Neural progenitor cell (in vitro differentiated cells): ENCODE measurements around the gene CORIN. TPM values are rescaled to one million over a fixed set of nuclear protein-coding genes. Genes with fewer than 3 reads are reported as not detected.

ENCODE experiments used
- DNase-seq: peaks from one replicate; pipeline ENCODE4 v3.0.0-alpha.2; 2016; ENCODE audit warnings: low spot score
- H2AFZ ChIP-seq: fragments of 200-600 bp; sonication (generic); replicated peaks from 2 replicates; pipeline ENCODE4 v1.6.1; 2016; ENCODE audit warnings: antibody characterized with exemption
- H3F3A ChIP-seq: fragments of 200-600 bp; sonication (generic); 2 replicates; pipeline ENCODE4 v1.6.1; 2016; ENCODE audit warnings: antibody characterized with exemption, low read depth
- H3K27ac ChIP-seq: fragments of 200-600 bp; sonication (generic); 2 replicates; pipeline ENCODE4 v1.5.1; 2016; ENCODE audit warnings: mild to moderate bottlenecking
- H3K27me3 ChIP-seq: fragments of 200-600 bp; sonication (generic); 2 replicates; pipeline ENCODE4 v1.6.1; 2016; ENCODE audit warnings: mild to moderate bottlenecking, moderate library complexity
- H3K36me3 ChIP-seq: fragments of 200-600 bp; sonication (generic); 2 replicates; pipeline ENCODE4 v1.5.1; 2016
- H3K4me1 ChIP-seq: fragments of 200-600 bp; sonication (generic); 2 replicates; pipeline ENCODE4 v1.6.1; 2016; ENCODE audit warnings: mixed run types
- H3K4me2 ChIP-seq: fragments of 200-600 bp; sonication (generic); 2 replicates; pipeline ENCODE4 v1.6.1; 2016
- H3K4me3 ChIP-seq: fragments of 200-600 bp; sonication (generic); 2 replicates; pipeline ENCODE4 v1.5.1; 2016
- H3K79me2 ChIP-seq: fragments of 200-600 bp; sonication (generic); 2 replicates; pipeline ENCODE4 v1.6.1; 2016; ENCODE audit warnings: low read depth
- H3K9ac ChIP-seq: fragments of 200-600 bp; sonication (generic); 2 replicates; pipeline ENCODE4 v1.6.1; 2016
- H3K9me3 ChIP-seq: fragments of 200-600 bp; sonication (generic); 2 replicates; pipeline ENCODE4 v1.5.1; 2016; ENCODE audit warnings: low read depth
- H4K20me1 ChIP-seq: fragments of 200-600 bp; sonication (generic); 2 replicates; pipeline ENCODE4 v1.6.1; 2016; ENCODE audit warnings: low read depth
- H3K27ac Mint-ChIP-seq: 3 replicates; pipeline ENCODE4 v1.8.0; 2021; ENCODE audit warnings: mixed read lengths
- H3K27me3 Mint-ChIP-seq: 2 replicates; pipeline ENCODE4 v1.8.0; 2022; ENCODE audit warnings: low read depth, mild to moderate bottlenecking, inconsistent platforms, moderate library complexity, mixed read lengths; ENCODE audit not compliant: insufficient read depth
- H3K36me3 Mint-ChIP-seq: 3 replicates; pipeline ENCODE4 v1.8.0; 2021; ENCODE audit warnings: mixed read lengths
- H3K4me1 Mint-ChIP-seq: 3 replicates; pipeline ENCODE4 v1.8.0; 2021; ENCODE audit warnings: mixed read lengths
- H3K4me3 Mint-ChIP-seq: 3 replicates; pipeline ENCODE4 v1.8.0; 2021; ENCODE audit warnings: mild to moderate bottlenecking, moderate library complexity, mixed read lengths
- H3K9me3 Mint-ChIP-seq: 3 replicates; pipeline ENCODE4 v1.8.0; 2020; ENCODE audit warnings: mixed read lengths
- EZH2 ChIP-seq: fragments of 200-600 bp; sonication (generic); IDR thresholded peaks from 2 replicates; pipeline ENCODE4 v1.6.1; 2017; ENCODE audit warnings: antibody characterized with exemption, mild to moderate bottlenecking, moderate library complexity
- EZH2phosphoT487 ChIP-seq: fragments of 200-600 bp; sonication (generic); IDR thresholded peaks from 2 replicates; pipeline ENCODE4 v1.6.1; 2017; ENCODE audit warnings: antibody characterized with exemption
- total RNA-seq: library from RNA; depleted of rRNA; stranded (reverse); fragments of >200 nt; gene quantifications from 2 replicates; pipeline ENCODE4 v1.2.3, GENCODE V29; 2015; ENCODE audit warnings: low replicate concordance
- TF ChIP-seq, protein P1 (sequence below): fragments of 200-600 bp; sonication (generic); IDR thresholded peaks from 2 replicates; pipeline ENCODE4 v1.5.1; 2017; ENCODE audit warnings: antibody characterized with exemption, mild to moderate bottlenecking

The CORIN gene
- total RNA-seq, 1 donor from 2014 or later = not detected

DNA sequence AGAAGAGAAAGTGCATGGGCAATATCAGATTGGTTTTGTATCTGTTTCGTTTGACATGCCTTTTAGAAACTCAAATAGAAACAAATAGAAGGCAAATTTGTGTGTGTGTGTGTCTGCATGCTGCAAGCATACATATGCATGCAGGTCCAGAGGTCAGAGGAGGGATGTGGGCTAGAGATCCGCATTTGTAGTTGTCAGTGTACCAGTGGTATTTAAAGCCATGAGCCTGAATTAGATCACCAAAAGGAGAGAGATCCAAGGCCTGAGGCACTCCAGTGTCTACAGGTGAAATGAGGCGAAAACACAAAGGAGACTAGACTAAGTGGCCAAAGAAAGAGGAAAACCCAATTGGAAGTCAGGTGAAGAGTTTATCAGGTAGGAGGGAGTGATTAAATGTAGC lies 106.7 kb downstream of the CORIN start:
- peaks cover 1% of the 10 kb centered on the region for H3K9me3 Mint-ChIP-seq
- H3K9me3 ChIP-seq = no peaks in the 10 kb centered on the region
- no peaks in the 10 kb centered on the region for H3K36me3 ChIP-seq
- H3K36me3 Mint-ChIP-seq = no peaks in the 10 kb centered on the region
- H3K27me3 ChIP-seq = no peaks in the 10 kb centered on the region
- H3K4me2 ChIP-seq = no peak overlapping the region
- H3K9ac ChIP-seq = no peak overlapping the region
- no peaks in the 10 kb centered on the region for H3F3A ChIP-seq
- no peak for DNase-seq
- H3K79me2 ChIP-seq = no peaks in the 10 kb centered on the region
- peaks cover 3% of the 10 kb centered on the region for H3K27me3 Mint-ChIP-seq
- no peaks in the 10 kb centered on the region for H4K20me1 ChIP-seq
- no peak overlapping the region for H3K4me3 ChIP-seq
- no peaks in the 10 kb centered on the region for H3K4me1 ChIP-seq
- H3K27ac ChIP-seq = no peak overlapping the region
- TF ChIP-seq EZH2phosphoT487 (no peak), EZH2 (no peak)
- TF ChIP-seq, protein P1, sequence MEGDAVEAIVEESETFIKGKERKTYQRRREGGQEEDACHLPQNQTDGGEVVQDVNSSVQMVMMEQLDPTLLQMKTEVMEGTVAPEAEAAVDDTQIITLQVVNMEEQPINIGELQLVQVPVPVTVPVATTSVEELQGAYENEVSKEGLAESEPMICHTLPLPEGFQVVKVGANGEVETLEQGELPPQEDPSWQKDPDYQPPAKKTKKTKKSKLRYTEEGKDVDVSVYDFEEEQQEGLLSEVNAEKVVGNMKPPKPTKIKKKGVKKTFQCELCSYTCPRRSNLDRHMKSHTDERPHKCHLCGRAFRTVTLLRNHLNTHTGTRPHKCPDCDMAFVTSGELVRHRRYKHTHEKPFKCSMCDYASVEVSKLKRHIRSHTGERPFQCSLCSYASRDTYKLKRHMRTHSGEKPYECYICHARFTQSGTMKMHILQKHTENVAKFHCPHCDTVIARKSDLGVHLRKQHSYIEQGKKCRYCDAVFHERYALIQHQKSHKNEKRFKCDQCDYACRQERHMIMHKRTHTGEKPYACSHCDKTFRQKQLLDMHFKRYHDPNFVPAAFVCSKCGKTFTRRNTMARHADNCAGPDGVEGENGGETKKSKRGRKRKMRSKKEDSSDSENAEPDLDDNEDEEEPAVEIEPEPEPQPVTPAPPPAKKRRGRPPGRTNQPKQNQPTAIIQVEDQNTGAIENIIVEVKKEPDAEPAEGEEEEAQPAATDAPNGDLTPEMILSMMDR = no peak
- H3K4me3 Mint-ChIP-seq = no peak overlapping the region
- H3K4me1 Mint-ChIP-seq = peaks cover 15% of the 10 kb centered on the region
- no peak overlapping the region for H3K27ac Mint-ChIP-seq
- H2AFZ ChIP-seq = no peak overlapping the region

- TF ChIP-seq EZH2 = no peak
- TF ChIP-seq, protein P1 = no peak
- TF ChIP-seq EZH2phosphoT487 = no peak
- no peaks in the 10 kb centered on the region for H3K27me3 ChIP-seq
- Mint-ChIP-seq H3K4me3 (no peak overlapping the region), H3K27ac (no peak overlapping the region), H3K9me3 (peaks cover 8% of the 10 kb centered on the region), H3K36me3 (no peaks in the 10 kb centered on the region), H3K4me1 (peaks cover 15% of the 10 kb centered on the region), H3K27me3 (peaks cover 3% of the 10 kb centered on the region)
- H2AFZ ChIP-seq = peak overlapping the region; percentile 38
- no peaks in the 10 kb centered on the region for H3K79me2 ChIP-seq
- H3K27ac ChIP-seq = no peak overlapping the region
- no peak overlapping the region for H3K4me2 ChIP-seq
- no peak for DNase-seq
- no peaks in the 10 kb centered on the region for H3F3A ChIP-seq
- no peaks in the 10 kb centered on the region for H3K9me3 ChIP-seq
- H4K20me1 ChIP-seq = no peaks in the 10 kb centered on the region
- no peaks in the 10 kb centered on the region for H3K36me3 ChIP-seq
- no peak overlapping the region for H3K4me3 ChIP-seq
- no peaks in the 10 kb centered on the region for H3K4me1 ChIP-seq
- H3K9ac ChIP-seq = no peak overlapping the region
Measured at GRCh38 chr4:47729131-47729680, 108.7 kb downstream of the CORIN start.

DNA sequence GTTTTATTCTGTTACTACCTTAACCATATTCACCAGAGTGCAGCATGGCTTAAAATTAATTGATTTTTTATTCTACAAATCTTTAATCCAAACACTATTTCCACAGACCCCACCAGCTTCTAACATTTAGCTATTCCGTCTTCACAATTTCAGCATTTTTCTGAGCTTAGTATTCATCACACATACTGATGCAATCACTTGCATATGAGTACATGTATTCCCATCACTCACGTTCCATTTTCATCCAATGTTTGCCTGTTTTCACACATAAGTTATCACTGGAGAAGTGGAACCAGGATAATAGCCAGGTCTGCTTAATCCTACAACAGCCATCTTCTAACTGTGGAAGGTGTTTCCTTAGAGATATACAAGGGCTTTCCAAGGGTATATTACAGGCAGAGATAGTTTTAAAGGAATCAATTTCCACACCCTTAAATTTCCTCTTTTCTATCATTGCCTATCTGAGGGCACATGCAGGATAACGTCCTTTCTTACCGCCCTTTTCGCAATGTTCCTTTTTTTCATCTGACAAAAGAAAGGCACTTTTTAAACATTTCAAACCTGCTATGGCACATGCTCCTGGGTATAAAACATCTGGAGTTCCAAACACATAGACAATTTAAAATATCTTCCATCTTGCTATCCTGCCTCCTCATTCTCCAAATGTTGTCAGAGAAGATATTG lies 115.8 kb downstream of the CORIN start:
- Histone ChIP-seq H3F3A (peaks cover 5% of the 10 kb centered on the region), H4K20me1 (no peaks in the 10 kb centered on the region), H3K79me2 (no peaks in the 10 kb centered on the region), H3K9ac (no peak overlapping the region), H3K4me3 (no peak overlapping the region), H3K27ac (no peak overlapping the region), H3K27me3 (no peaks in the 10 kb centered on the region), H3K4me2 (no peak overlapping the region), H3K4me1 (peaks cover 18% of the 10 kb centered on the region), H3K36me3 (no peaks in the 10 kb centered on the region), H3K9me3 (no peaks in the 10 kb centered on the region), H2AFZ (peak overlapping the region; percentile 34)
- H3K4me3 Mint-ChIP-seq = no peak overlapping the region
- peaks cover 25% of the 10 kb centered on the region for H3K9me3 Mint-ChIP-seq
- H3K27me3 Mint-ChIP-seq = no peaks in the 10 kb centered on the region
- no peak for DNase-seq
- peaks cover 2% of the 10 kb centered on the region for H3K36me3 Mint-ChIP-seq
- no peak overlapping the region for H3K27ac Mint-ChIP-seq
- peaks cover 35% of the 10 kb centered on the region for H3K4me1 Mint-ChIP-seq
- TF ChIP-seq, protein P1 = no peak
- TF ChIP-seq EZH2 (no peak), EZH2phosphoT487 (no peak)
